ENCODE results near the gene LRRC41. TPM values are rescaled to one million over a fixed set of nuclear protein-coding genes. Genes with fewer than 3 reads are reported as not detected.
A peak's percentile ranks its signal among the peaks of the same experiment; 100 is the strongest.

Gene LRRC41
- polyA plus RNA-seq (2012; ENCODE audit: low read depth, missing spikeins): 30.5 TPM

GRCh38 chr1:46303038-46303871 lies at the start of gene LRRC41, which contains the start of gene UQCRH:
Gene LRRC41 (minus strand): TSS chr1:46303616. CDS start chr1:46303322, 294 bp downstream.
Gene UQCRH (plus strand): TSS chr1:46303698. CDS start chr1:46303767, 69 bp downstream.
- TF ChIP-seq TAF1 (IDR thresholded peaks at IDR 0.05; ENCODE audit: low read depth, low read length): peak; percentile 94
- TF ChIP-seq POLR2AphosphoS5 (IDR thresholded peaks at IDR 0.05; ENCODE audit: low read depth, low read length): peak; percentile 66
- peak; percentile 73 for TF ChIP-seq POLR2A (IDR thresholded peaks at IDR 0.05; ENCODE audit: low read depth, low read length)
- peak; percentile 47; the same call in 1 of the 2 replicates for TF ChIP-seq POU2F2 (IDR thresholded peaks at IDR 0.05; ENCODE audit: low read depth, low read length)
- no peak for TF ChIP-seq SPI1 (IDR thresholded peaks at IDR 0.05; ENCODE audit: low read depth, low read length)
- peak; percentile 44 for TF ChIP-seq PAX5 (IDR thresholded peaks at IDR 0.05; ENCODE audit: insufficient read depth, low read length, severe bottlenecking)
- peak; percentile 90 for DNase-seq (ENCODE audit: insufficient read length, low spot score)
- FAIRE-seq: peak; percentile 97

GRCh38 chr1:46352363-46352762 lies 48.9 kb upstream of the LRRC41 start:
- no peak for FAIRE-seq
- TF ChIP-seq POLR2A (IDR thresholded peaks at IDR 0.05; ENCODE audit: low read depth, low read length) (no peak), POU2F2 (IDR thresholded peaks at IDR 0.05; ENCODE audit: low read depth, low read length) (no peak), POLR2AphosphoS5 (IDR thresholded peaks at IDR 0.05; ENCODE audit: low read depth, low read length) (no peak), SPI1 (IDR thresholded peaks at IDR 0.05; ENCODE audit: low read depth, low read length) (no peak), PAX5 (IDR thresholded peaks at IDR 0.05; ENCODE audit: insufficient read depth, low read length, severe bottlenecking) (no peak), TAF1 (IDR thresholded peaks at IDR 0.05; ENCODE audit: low read depth, low read length) (no peak)
- DNase-seq (ENCODE audit: insufficient read length, low spot score): no peak

- TF ChIP-seq POU2F2 (IDR thresholded peaks at IDR 0.05; ENCODE audit: low read depth, low read length) (no peak), SPI1 (IDR thresholded peaks at IDR 0.05; ENCODE audit: low read depth, low read length) (no peak), POLR2AphosphoS5 (IDR thresholded peaks at IDR 0.05; ENCODE audit: low read depth, low read length) (no peak), PAX5 (IDR thresholded peaks at IDR 0.05; ENCODE audit: insufficient read depth, low read length, severe bottlenecking) (no peak), POLR2A (IDR thresholded peaks at IDR 0.05; ENCODE audit: low read depth, low read length) (no peak)
- DNase-seq (ENCODE audit: insufficient read length, low spot score) (no peak), FAIRE-seq (no peak)
Observed at GRCh38 chr1:46345281-46345680, 41.9 kb upstream of the LRRC41 start.

GRCh38 chr1:46344481-46344880 lies 41.1 kb upstream of the LRRC41 start:
- TF ChIP-seq PAX5 (IDR thresholded peaks at IDR 0.05; ENCODE audit: insufficient read depth, low read length, severe bottlenecking) (no peak), POLR2A (IDR thresholded peaks at IDR 0.05; ENCODE audit: low read depth, low read length) (no peak), POU2F2 (IDR thresholded peaks at IDR 0.05; ENCODE audit: low read depth, low read length) (no peak), SPI1 (IDR thresholded peaks at IDR 0.05; ENCODE audit: low read depth, low read length) (no peak), TAF1 (IDR thresholded peaks at IDR 0.05; ENCODE audit: low read depth, low read length) (no peak), POLR2AphosphoS5 (IDR thresholded peaks at IDR 0.05; ENCODE audit: low read depth, low read length) (no peak)
- FAIRE-seq (no peak), DNase-seq (ENCODE audit: insufficient read length, low spot score) (no peak)

- FAIRE-seq (no peak), DNase-seq (ENCODE audit: insufficient read length, low spot score) (no peak)
- TF ChIP-seq TAF1 (IDR thresholded peaks at IDR 0.05; ENCODE audit: low read depth, low read length) (no peak), POLR2A (IDR thresholded peaks at IDR 0.05; ENCODE audit: low read depth, low read length) (no peak), PAX5 (IDR thresholded peaks at IDR 0.05; ENCODE audit: insufficient read depth, low read length, severe bottlenecking) (no peak), POU2F2 (IDR thresholded peaks at IDR 0.05; ENCODE audit: low read depth, low read length) (no peak), SPI1 (IDR thresholded peaks at IDR 0.05; ENCODE audit: low read depth, low read length) (no peak), POLR2AphosphoS5 (IDR thresholded peaks at IDR 0.05; ENCODE audit: low read depth, low read length) (no peak)
Observed at GRCh38 chr1:46343705-46344104, 40.3 kb upstream of the LRRC41 start.

GRCh38 chr1:46343351-46343695 lies 39.9 kb upstream of the LRRC41 start:
- FAIRE-seq (no peak), DNase-seq (ENCODE audit: insufficient read length, low spot score) (no peak)
- no peak for TF ChIP-seq POLR2A (IDR thresholded peaks at IDR 0.05; ENCODE audit: low read depth, low read length)
- no peak for TF ChIP-seq POU2F2 (IDR thresholded peaks at IDR 0.05; ENCODE audit: low read depth, low read length)
- no peak for TF ChIP-seq TAF1 (IDR thresholded peaks at IDR 0.05; ENCODE audit: low read depth, low read length)
- TF ChIP-seq PAX5 (IDR thresholded peaks at IDR 0.05; ENCODE audit: insufficient read depth, low read length, severe bottlenecking): no peak
- TF ChIP-seq POLR2AphosphoS5 (IDR thresholded peaks at IDR 0.05; ENCODE audit: low read depth, low read length): no peak
- TF ChIP-seq SPI1 (IDR thresholded peaks at IDR 0.05; ENCODE audit: low read depth, low read length): no peak

- DNase-seq (ENCODE audit: insufficient read length, low spot score) (no peak), FAIRE-seq (no peak)
- TF ChIP-seq PAX5 (IDR thresholded peaks at IDR 0.05; ENCODE audit: insufficient read depth, low read length, severe bottlenecking): no peak
- no peak for TF ChIP-seq POLR2A (IDR thresholded peaks at IDR 0.05; ENCODE audit: low read depth, low read length)
- no peak for TF ChIP-seq TAF1 (IDR thresholded peaks at IDR 0.05; ENCODE audit: low read depth, low read length)
- TF ChIP-seq SPI1 (IDR thresholded peaks at IDR 0.05; ENCODE audit: low read depth, low read length): no peak
- TF ChIP-seq POLR2AphosphoS5 (IDR thresholded peaks at IDR 0.05; ENCODE audit: low read depth, low read length): no peak
- no peak for TF ChIP-seq POU2F2 (IDR thresholded peaks at IDR 0.05; ENCODE audit: low read depth, low read length)
Observed at GRCh38 chr1:46342677-46343350, 39.4 kb upstream of the LRRC41 start.

GRCh38 chr1:46342084-46342656 lies 38.8 kb upstream of the LRRC41 start:
- DNase-seq (ENCODE audit: insufficient read length, low spot score): peak; percentile 29
- no peak for TF ChIP-seq POU2F2 (IDR thresholded peaks at IDR 0.05; ENCODE audit: low read depth, low read length)
- TF ChIP-seq TAF1 (IDR thresholded peaks at IDR 0.05; ENCODE audit: low read depth, low read length): no peak
- TF ChIP-seq SPI1 (IDR thresholded peaks at IDR 0.05; ENCODE audit: low read depth, low read length): no peak
- TF ChIP-seq POLR2A (IDR thresholded peaks at IDR 0.05; ENCODE audit: low read depth, low read length): no peak
- no peak for TF ChIP-seq POLR2AphosphoS5 (IDR thresholded peaks at IDR 0.05; ENCODE audit: low read depth, low read length)
- TF ChIP-seq PAX5 (IDR thresholded peaks at IDR 0.05; ENCODE audit: insufficient read depth, low read length, severe bottlenecking): no peak
- no peak for FAIRE-seq
